Esophagus squamous epithelium (tissue), 4 donors: Measurements from ENCODE around the gene PARD3.

ENCODE experiments used
- CTCF ChIP-seq, 6 experiments: fragments of 450-650 bp in 4 of 6; fragments of 200-600 bp in 2 of 6; sonication (generic) in 2 of 6; IDR thresholded peaks; one replicate each; pipeline ENCODE4 v1.5.1; 2016 to 2019; ENCODE audit warnings: antibody characterized with exemption in 6 of 6, mild to moderate bottlenecking in 4 of 6, moderate library complexity in 4 of 6
- POLR2A ChIP-seq, 4 donors: fragments of 450-650 bp; IDR thresholded peaks; one replicate each; pipeline ENCODE4 v1.6.1; 2017; ENCODE audit warnings: antibody characterized with exemption in 4 of 4, mild to moderate bottlenecking in 4 of 4, moderate library complexity in 3 of 4

GRCh38 chr10:34109952-34110702 is 705.0 kb downstream of the PARD3 start:
- TF ChIP-seq CTCF (IDR thresholded peaks at IDR 0.05) (peak in 1 of 6 experiments; percentile 10), POLR2A (IDR thresholded peaks at IDR 0.05) (no peak)
